ENCODE results near the gene MIGA2.
"Not testable (repeated sequence)": the region's sequence is repeated elsewhere in the genome, so short reads cannot be mapped to it uniquely, and the experiment has no call there.

The MIGA2 gene

DNA sequence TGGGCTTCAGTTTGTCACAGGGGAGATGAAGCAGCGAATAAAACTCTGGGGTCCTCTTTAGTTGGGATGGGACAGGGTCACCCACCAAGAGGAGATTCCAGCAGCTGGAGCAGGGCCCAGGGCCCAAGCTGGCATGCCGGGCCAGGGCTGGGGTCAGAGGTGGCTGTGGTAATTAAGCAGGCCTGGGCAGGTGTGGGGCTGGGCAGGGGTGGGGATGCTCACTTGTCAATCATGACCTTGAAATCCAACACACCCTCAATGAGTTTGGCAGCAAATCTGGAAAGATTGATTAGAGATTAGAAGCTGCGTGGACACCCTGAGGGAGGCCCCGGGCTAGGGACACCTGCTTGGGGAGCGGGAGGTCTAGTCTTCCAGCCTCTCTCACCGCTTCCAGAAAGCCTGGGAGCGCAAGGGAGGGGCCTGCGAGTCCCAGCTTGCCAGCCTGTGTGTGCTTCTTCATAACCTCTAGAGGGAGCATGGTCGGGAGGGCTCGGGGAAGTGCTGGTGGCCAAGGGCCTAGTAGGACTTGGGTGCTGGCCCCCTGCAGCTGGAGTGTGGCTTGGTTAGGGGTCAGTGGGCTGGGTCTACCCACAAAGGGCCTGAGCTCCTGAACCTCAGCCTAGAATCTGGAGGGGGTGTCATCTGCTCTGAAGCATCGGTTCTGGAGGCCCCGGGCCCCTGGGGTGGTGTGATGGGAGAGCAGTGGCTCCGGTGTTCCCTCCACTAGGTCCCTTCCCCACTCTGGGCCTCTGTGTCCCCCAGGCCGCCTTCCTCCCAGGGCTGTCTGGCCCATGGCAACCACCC is 66.6 kb downstream of the MIGA2 start:
- DNase-seq, result peak; percentile 84

DNA sequence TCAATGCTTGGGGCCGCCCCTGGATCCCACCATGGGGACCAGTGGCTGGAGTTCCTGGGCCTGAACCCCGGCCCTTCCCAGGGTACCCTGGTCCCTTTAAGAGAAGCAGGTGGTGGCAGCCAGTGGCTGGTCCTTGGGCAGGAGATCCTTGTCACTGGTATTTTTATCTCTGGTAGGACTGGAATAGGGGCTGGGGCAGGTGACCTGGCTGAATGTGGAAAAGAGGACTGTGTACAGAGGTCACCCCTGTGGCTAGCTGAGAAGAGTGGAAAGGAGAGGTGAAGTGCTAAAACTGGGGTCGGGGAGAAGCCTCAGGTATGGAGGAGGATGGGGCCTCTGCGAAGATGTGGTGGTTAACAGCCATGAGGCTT is 67.2 kb downstream of the MIGA2 start:
- no peak for DNase-seq

DNA sequence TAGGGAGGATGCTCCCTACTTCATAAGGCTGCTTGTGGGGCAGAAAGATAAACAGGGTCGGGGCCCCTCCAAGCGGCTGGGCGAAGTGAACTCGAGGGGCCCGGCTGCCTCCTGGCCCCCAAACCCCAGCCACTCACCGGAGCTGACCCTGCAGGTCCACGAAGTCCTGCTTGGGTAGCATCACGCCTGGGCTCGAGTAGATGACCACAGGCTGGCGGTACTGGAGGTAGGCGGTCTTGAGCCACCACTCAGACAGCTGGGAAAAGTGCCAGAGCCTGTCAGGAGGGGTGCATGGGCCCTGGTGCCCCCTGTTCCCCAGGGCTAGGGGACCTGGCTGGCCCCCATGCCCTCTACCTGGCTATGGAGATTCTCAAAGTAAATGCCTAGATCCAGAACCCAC is 67.6 kb downstream of the MIGA2 start:
- DNase-seq, result no peak

DNA sequence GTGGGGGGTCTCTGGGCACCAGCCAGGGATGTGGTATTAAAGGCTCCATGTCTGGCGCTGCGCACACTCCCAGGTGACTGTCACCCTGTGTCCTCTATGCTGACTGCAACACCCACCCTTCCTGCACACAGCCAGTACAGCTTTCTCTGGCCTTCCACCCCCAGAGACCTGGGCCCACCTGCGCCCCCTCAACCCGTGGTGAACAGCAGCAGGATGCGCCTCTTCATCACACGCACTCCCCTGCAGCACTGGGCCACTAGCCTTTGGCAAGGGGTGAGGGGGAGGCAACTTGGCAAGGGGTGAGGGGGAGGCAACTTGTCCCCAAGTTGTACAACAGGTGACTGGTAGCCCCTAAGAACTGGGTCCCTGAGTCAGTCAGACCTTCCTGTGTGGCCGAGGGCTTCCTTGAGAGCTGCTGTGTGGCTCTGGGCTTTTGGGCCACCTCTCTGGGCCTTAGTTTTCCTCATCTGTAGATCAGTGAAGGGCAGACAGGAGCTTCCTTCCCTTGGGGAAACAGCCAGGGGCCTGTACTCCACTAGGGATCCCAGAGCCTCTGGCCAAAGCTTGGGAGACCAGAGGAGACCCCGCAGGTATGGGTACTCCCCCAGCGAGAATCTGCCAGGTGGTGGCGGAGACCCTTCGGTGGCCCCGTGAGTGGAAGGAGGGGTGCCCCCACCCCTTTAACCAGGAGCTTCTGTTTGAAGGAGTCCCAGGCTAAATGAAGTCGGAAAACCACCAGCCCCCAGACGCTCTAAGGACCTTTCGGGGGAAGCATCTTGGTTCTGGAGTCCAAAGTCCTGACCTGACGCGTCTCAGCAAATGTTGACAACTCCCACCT is 69.7 kb downstream of the MIGA2 start:
- DNase-seq, result no peak

DNA sequence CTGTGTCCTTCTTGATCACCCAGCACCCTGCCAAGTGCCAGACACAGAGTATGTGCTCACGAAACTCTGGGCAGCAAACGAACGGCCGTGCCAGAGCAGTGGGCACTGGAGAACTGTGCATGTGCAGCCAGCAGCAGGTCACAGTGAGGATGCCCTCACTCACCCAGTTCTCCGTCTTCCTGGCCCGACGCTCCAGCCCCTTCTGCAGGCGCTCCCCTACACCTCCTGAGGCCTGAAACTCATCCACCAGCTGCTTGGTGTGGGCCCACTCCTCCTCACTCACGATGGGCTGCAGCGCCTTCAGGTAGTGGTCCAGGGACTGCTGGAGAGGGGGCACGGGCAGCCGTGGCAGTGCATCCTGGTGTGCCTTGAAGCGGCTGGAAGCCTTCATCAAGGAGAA is 71.2 kb downstream of the MIGA2 start:
- no peak for DNase-seq

DNA sequence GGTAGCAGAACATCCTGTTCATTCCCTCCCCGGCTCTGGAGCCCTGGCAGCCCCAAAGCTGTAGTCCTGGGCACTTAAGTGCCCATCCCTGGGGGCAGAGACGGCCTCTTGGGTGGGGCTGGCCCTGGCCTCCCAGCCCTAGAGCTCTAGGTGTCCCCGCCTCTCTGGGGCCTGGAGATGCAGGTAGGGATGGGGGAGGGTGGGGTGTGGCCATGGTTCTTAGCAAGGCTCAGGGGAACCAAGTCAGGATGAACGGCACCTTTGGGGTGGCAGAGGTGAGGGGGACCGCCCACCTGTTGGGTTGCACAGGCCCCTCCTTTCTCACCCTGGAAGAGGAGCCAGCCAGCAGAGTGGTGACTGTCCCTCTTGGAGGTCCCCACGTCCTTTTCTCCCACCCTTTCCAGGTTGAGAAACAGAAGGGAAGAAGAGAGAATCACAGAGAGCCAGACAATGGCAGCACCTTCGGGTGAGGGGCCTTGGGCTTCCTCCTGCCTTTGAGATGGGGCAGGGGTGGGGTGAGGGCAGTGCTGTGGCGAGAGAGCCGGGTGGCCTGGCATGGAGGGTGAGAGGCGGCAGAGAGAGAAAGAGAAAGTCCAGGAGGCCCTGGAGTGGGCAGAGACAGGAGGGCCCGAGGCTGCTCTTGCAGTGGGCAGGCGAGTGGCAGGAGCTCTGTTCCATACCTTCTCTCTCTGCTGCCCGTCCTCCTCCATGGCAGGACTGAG is 71.8 kb downstream of the MIGA2 start:
- DNase-seq, result no peak

DNA sequence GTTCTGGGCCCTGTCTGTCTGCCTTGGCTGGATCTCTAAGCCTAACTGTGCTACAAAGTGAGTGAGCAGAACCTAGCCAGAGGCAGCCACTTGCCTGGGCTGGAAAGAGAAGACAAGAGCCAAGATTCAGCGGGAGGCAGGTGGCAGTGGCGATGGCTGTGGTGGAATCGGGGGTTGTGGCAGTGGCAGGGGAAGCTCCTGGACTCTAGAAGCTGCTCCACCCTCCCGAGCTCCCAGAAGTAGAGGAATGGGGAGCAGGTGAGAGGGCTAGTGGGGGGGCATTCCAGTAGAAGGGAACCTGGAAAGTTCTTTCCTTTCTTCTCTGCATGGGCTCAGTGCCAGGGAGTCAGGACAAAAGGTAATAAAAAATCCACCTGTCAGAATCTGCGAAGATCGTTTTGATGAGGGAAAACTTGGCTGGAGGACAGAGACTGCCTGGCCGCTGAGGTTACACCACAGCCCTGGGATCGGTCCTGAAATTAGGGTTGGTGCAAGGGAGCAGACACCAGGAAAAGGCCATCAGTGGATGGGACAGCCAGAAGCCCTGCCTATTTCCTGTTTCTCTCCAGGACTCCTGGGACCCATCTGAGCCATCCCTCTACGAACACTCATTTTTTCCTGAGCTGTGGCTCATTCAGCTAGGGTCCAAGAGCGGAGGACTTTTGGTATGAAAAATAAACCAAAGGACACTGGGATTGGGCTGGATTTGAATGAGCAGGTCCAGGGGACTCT is 72.5 kb downstream of the MIGA2 start:
- DNase-seq, result no peak

DNA sequence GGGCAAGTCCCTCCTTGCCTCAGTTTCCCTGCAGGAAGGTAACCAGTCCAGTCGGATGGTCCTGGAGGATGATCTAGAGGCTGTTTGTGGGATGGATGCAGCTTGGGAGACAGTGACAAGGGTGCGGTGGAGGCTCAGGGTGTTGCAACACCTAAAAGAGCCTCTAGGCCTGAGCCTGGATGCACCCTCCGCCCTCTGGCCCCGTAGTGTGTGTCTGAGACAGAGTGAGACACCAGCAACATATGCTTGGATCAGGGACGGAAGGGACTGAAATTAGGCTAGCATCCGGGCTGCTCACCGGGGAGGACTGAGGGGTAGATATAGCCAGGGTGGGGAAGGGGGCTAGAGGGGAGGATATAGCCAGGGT is 73.1 kb downstream of the MIGA2 start:
- DNase-seq, result peak; percentile 55

DNA sequence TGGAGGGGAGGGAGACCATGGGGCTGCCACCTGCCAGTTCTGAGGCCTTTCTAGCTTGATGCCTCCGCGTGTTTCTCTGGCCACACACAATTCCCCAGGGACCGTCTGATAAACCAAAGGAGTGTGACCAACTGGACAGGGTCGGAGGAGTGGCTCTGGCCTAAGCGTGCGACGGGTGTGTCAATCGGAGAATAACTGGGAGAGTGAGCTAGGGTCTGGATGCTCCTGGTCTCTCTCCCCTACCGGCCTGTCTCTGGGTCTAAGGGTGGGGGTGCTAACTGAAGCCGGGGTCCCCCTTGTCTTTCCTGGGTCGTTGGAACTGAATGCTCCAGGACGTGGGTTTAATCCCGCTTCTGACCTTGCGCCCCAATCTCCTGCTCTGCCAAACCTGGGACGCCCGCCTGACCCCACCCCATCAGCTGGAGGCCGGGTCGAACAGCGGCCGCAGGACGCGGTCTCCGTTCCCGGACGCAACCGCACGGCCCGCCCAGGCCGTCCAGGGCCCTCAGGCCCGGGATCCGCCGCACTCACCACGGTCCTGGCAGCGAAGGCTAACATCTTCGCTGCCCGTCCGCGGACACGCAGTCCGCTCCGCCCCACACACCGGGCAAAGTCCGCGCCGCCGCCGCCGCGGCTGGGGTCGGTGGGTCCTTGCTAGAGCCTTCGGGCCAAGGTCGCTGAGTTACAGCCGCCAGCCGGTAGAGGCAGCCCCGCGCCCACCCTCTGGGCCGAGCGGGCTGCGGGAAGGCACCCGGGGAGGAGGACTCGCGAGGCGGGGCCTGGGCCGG is 73.7 kb downstream of the MIGA2 start:
- peak; percentile 48 for DNase-seq

DNA sequence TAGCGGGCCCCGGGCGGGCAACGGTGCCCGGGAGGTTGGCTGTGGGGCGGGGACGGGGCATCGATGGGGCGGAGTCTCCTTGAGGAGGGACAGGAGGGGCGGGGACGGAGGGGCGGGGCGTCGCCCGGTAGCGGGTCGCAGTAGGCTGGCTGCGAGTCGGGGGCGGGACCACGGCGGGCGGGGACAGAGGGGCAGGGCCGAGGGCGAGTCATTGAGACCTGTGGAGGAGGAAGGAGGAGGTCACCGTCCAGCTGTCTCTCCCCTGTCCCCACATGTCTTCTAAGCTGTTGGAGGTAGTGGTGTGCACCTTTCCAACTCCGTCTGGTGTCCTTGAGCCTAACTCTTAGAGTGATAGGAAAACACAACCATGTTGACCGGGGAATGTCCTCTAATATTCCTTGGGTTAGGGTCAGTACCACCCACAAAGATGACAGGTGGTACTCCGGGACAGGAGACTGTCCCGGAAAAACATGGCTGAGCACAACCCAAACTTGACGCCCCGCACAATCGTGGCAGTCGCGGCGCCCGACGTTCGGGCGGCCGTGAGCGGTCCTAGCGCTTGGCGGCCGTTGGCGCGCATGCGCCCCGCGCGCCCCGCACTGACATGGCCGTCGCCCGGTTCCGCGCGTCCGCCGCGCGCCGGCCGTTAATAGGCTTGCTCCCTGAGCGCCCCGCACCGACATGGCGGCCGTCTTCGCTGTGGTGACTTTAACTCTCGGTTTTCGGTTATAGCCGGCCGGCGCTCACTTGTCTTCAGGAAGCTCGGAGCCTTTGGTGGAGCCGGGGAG is 74.5 kb downstream of the MIGA2 start, which contains the start of the genes CRAT and PTPA:
CRAT (minus strand) TSS at position 54 of the 788 bp plus-strand sequence. CDS start 284 bp downstream, outside the sequence.
PTPA (plus strand) TSS at position 676 of the 788 bp plus-strand sequence. CDS start 186 bp downstream, outside the sequence.
- DNase-seq, result peak; percentile 93

DNA sequence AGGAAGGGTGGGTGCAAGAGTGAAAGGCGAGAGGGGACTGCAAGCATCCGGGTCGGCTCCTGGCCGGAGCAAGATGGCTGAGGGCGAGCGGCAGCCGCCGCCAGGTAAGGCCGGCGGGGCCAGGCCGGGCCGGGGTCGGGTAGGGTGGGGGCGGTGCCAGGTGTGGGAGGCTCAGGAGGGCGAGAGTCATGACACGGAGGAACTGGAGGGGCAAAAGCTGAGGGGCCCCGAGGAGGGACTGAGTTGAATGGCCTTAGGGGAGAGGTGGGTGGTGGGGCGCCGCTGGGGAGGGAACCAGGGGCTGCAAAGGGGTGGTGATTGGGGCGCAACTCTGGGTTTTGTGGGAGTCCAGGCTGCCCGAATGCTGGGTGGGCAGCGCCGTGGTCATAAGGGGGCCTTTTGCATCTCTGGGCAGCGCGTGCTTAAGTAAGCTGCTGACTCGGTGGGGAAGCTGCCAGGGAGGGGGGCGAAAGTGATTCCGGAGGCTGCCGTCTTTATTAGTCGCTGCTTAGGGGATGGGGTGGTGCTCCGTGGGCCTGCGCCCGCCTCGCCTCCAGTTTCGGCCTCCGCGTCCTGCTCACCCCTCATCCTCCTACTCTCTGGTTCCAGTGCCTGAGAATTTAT is 75.2 kb downstream of the MIGA2 start:
- DNase-seq, result peak; percentile 75

DNA sequence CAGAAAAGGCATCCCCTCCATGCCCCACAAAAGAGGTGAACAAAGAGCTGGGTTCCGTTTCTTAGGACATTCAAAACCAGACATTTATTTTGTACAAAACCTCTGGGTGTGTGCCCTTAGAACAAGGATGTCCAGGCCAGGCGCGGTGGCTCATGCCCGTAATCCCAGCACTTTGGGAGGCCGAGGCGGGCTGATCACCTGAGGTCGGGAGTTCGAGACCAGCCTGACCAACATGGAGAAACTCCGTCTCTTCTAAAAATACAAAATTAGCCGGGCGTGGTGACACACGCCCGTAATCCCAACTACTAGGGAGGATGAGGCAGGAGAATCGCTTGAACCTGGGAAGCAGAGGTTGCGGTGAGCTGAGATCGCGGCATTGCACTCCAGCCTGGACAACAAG is 76.1 kb downstream of the MIGA2 start:
- not testable (repeated sequence) for DNase-seq

DNA sequence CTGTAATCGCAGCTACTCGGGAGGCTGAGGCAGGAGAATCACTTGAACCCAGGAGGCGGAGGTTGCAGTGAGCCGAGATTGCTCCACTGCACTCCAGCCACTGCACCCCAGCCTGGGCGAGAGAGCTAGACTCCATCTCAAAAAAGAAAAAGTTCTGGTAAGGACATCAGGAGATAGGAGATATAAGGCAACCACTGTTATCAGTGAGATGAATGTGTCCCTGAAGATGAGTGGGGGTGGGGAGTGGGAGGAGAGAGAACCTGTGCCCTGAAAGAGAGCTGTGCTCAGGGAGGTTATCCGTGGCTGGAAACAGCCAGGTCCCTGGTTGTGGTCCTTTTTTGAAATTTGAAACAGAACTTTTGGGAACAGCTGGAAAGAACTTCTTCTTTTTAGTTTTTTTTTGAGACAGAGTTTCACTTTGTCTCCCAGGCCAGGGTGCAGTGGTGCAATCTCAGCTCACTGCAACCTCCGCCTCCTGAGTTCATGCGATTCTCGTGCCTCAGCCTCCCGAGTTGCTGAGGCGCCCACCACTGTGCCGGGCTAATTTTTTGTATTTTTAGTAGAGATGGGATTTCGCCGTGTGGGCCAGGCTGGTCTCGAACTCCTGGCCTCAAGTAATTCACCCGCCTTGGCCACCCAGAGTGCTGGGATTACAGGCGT is 77.3 kb downstream of the MIGA2 start:
- DNase-seq, result no peak

DNA sequence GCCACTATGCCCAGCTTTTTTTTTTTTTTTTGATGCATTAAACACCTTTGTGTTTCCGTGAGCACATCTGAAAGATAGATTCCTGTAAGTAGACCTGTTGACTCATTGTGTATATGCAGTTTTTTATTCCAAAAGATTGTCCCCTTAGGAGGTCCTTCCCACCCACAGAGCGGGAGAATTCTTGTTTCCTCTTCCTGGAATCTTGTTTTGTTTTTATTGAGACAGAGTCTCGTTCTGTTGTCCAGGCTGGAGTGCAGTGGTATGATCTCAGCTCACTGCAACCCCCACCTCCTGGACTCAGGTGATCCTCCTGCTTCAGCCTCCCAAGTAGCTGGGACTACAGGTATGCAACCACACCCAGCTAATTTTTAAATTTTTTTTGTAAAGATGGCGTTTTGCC is 82.4 kb downstream of the MIGA2 start:
- no peak for DNase-seq

DNA sequence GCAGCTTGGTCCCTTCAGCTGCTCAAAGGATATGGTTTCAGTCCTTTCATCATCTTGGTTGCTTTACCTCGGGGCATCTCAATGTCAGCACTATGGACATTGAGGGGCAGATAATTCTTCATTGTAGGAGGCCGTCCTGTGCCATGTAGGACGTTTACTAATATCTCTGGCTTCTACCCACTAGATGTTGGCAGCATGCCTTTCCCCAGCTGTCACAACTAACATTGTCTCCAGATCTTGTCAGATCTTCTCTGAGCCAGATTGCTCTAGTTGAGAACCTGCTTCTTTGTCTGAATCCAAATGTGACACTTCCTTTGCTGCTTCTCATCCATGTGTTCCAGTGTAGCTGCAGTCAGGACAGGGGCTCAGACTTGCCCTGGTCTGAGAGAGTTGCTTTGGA is 85.1 kb downstream of the MIGA2 start:
- no peak for DNase-seq
